PFSK-1 (cell line): ENCODE data around the gene TBX18.

Experiments used
- FOXP2 ChIP-seq: optimal IDR thresholded peaks from 2 replicates; pipeline ENCODE3; 2011; ENCODE audit warnings: borderline replicate concordance, control low read depth, inconsistent platforms; ENCODE audit not compliant: insufficient read depth; ENCODE audit errors: extremely low read length, extremely low read depth
- POLR2AphosphoS5 ChIP-seq: IDR thresholded peaks from 2 replicates; pipeline ENCODE4 v1.6.1; 2012; ENCODE audit warnings: low read depth, mild to moderate bottlenecking, control low read depth, low read length, moderate library complexity
- SIN3A ChIP-seq: IDR thresholded peaks from 2 replicates; pipeline ENCODE4 v1.6.1; 2012; ENCODE audit warnings: mild to moderate bottlenecking, low read length, moderate library complexity, borderline replicate concordance; ENCODE audit not compliant: insufficient read depth
- TAF1 ChIP-seq: IDR thresholded peaks from 2 replicates; pipeline ENCODE4 v1.6.1; 2012; ENCODE audit warnings: low read length, control low read depth, borderline replicate concordance; ENCODE audit not compliant: insufficient read depth
- TF ChIP-seq, protein P1 (sequence below), 2 experiments: IDR thresholded peaks; 2 replicates each; pipeline versions ENCODE4 v1.6.1 to v1.8.0; 2011 to 2012; ENCODE audit warnings: low read depth in 2 of 2, low read length in 2 of 2, control low read depth in 1 of 2, inconsistent platforms in 1 of 2, mild to moderate bottlenecking in 1 of 2, moderate library complexity in 1 of 2; ENCODE audit not compliant: insufficient read depth in 1 of 2

The TBX18 gene

DNA sequence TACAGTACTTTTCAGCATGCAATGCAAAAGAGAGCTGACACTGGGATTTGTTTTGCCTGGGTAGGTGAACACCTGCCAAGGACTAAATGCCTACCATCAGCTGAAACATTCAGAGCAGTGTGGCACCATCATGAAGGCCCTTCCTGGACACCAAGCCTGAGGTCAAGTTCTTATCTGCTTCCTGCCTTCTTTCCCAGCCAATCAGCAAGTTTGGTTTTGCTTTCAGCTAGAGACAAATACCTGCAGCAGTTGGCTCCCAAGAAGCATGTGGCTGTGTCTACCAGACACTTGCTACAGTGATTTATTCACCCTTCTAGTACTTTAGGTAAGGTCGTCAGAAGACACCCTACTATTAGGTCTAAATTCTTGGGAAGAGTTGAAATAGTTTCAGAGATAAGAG, 112.8 kb downstream of the TBX18 start:
- TF ChIP-seq, protein P1, sequence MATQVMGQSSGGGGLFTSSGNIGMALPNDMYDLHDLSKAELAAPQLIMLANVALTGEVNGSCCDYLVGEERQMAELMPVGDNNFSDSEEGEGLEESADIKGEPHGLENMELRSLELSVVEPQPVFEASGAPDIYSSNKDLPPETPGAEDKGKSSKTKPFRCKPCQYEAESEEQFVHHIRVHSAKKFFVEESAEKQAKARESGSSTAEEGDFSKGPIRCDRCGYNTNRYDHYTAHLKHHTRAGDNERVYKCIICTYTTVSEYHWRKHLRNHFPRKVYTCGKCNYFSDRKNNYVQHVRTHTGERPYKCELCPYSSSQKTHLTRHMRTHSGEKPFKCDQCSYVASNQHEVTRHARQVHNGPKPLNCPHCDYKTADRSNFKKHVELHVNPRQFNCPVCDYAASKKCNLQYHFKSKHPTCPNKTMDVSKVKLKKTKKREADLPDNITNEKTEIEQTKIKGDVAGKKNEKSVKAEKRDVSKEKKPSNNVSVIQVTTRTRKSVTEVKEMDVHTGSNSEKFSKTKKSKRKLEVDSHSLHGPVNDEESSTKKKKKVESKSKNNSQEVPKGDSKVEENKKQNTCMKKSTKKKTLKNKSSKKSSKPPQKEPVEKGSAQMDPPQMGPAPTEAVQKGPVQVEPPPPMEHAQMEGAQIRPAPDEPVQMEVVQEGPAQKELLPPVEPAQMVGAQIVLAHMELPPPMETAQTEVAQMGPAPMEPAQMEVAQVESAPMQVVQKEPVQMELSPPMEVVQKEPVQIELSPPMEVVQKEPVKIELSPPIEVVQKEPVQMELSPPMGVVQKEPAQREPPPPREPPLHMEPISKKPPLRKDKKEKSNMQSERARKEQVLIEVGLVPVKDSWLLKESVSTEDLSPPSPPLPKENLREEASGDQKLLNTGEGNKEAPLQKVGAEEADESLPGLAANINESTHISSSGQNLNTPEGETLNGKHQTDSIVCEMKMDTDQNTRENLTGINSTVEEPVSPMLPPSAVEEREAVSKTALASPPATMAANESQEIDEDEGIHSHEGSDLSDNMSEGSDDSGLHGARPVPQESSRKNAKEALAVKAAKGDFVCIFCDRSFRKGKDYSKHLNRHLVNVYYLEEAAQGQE (IDR thresholded peaks at IDR 0.05; ENCODE audit: insufficient read depth in 1 of 2, low read depth in 2 of 2, low read length in 2 of 2), result no peak

DNA sequence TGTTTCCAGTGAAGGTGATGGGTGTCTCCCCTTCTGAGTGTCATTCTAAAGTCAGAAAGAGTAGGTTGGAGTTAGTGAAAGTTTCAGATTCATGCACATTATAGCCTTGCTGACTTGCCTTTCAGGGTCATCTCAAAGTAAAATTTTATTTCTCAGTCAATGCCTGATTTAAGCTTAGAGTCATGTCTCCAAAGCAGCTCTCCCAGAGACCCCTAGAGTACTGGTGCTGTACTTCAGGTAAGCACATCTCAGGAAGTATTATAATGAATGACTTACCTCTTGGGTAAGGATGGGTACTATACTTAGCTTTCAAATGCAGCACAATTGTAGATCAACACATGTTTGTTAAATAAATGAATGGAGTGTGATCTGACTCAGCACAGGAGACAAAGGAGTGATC, 116.0 kb downstream of the TBX18 start:
- TF ChIP-seq TAF1 (no peak), POLR2AphosphoS5 (no peak), FOXP2 (no peak), SIN3A (no peak)
- TF ChIP-seq, protein P1 (IDR thresholded peaks at IDR 0.05; ENCODE audit: insufficient read depth in 1 of 2, low read depth in 2 of 2, low read length in 2 of 2), result no peak

DNA sequence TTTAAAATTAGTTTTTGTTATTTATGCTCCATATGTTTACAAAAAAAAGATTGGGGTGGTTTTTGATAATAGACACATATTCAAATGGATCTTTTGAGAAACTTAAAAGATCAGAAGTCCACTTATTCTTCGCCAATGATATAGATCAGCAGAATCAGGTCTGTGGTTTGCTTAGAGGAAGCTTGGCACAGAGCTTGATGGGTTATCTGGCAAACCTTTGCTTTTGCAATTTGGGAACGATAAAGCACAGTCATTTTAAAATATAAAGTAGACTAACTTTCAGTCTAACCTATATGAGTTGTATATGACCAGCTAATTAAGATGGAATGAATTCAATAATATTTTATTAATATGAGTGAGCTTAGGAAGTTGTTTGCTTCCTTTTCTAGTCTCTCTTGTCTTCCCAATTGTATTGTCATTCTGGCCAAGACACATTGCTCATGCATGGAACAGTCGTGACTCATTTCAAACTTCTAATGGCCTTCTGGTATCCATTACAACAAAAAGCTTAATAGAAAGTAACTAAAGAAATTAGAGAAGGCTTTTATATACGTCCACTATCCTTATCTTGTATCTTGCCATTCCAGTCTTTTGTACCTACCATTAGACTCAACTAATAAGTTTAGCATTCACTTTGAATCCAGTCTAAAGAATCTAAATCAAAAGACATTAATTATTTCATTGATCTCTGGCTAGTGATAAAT, 118.7 kb downstream of the TBX18 start:
- TF ChIP-seq TAF1 (no peak), POLR2AphosphoS5 (no peak), FOXP2 (no peak)

DNA sequence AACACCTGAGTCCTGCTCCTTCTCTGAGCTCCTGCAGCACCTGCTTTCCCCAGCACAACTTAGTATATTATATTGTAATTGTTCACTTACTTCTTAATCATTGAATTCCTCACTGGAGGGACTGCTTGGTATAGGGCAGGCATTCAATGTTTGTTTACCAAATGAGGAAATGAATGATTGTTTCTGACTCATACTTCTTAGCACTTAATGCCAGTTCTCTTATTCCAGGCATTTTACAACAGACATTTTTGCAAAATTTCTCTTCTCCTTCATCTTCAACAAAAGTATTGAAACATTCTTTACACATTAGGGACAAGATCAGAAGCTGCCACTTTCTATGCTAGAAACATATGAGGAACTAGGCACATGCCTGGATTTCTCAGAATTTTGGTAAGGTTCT, 119.4 kb downstream of the TBX18 start:
- TF ChIP-seq SIN3A (no peak), FOXP2 (no peak)

DNA sequence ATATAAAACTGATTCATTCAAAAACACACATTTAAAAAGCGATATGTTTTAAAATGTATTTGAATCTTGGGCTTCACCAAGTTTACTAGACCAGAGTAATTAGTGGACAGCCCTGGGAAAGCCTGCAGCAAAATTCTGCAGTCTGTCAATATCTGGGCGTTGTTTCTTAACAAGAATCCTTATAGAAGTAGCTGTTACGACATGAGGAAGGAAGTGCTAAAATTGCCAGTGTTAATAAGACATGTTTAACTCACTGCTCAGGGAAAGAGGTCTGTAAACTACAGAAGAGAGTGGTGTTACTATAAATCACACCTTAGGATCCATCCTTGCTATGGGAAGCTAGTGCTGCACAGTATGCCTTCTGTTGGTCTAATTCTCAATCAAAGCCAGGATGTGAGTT, 120.6 kb downstream of the TBX18 start:
- no peak for TF ChIP-seq SIN3A
- TF ChIP-seq, protein P1 (IDR thresholded peaks at IDR 0.05; ENCODE audit: insufficient read depth in 1 of 2, low read depth in 2 of 2, low read length in 2 of 2), result no peak
- TF ChIP-seq TAF1, result no peak
- TF ChIP-seq FOXP2, result no peak
- no peak for TF ChIP-seq POLR2AphosphoS5

DNA sequence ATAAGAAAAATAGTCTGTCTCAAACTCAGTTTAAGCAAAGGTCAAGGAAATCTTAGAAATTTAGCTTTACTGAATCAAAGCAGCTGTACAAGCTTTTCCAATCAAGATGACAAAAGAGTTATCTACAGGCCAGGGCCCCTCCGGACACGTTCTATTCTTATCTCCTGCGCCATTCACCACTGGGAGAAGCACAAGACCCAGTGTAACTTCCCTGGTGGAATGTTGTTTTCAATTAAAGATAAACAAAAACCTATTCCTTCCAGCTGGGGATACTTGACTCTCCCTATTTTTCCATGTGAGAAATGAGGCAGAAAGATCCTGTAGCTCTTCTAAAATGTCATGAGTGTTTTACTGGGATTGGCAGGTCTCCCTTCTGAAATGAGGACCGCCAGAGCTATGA, 123.3 kb downstream of the TBX18 start:
- TF ChIP-seq POLR2AphosphoS5 (no peak), FOXP2 (no peak), TAF1 (no peak), SIN3A (no peak)
- TF ChIP-seq, protein P1 (IDR thresholded peaks at IDR 0.05; ENCODE audit: insufficient read depth in 1 of 2, low read depth in 2 of 2, low read length in 2 of 2), result no peak
